Esophagus muscularis mucosa (tissue), 4 donors: ENCODE measurements around the gene GLRX5.

Experiments
- CTCF ChIP-seq, 3 experiments: fragments of 200-600 bp in 2 of 3; fragments of 450-650 bp in 1 of 3; sonication (generic) in 2 of 3; IDR thresholded peaks; one replicate each; pipeline ENCODE4 v1.5.1; 2017 to 2019; ENCODE audit warnings: antibody characterized with exemption in 3 of 3, mild to moderate bottlenecking in 2 of 3, moderate library complexity in 1 of 3
- EP300 ChIP-seq: sonication (generic); formaldehyde crosslinking; IDR thresholded peaks from one replicate; pipeline ENCODE4 v1.6.1; 2017; ENCODE audit warnings: antibody characterized with exemption
- POLR2A ChIP-seq: fragments of 450-650 bp; IDR thresholded peaks from one replicate; pipeline ENCODE4 v1.6.1; 2017; ENCODE audit warnings: antibody characterized with exemption, moderate library complexity, mild to moderate bottlenecking, low read depth
- POLR2AphosphoS5 ChIP-seq, 2 donors: sonication (generic); formaldehyde crosslinking; IDR thresholded peaks; one replicate each; pipeline ENCODE4 v1.6.1; 2017; ENCODE audit warnings: antibody characterized with exemption in 2 of 2

GRCh38 chr14:95525999-95526398 lies 8.9 kb upstream of the GLRX5 start:
- TF ChIP-seq CTCF (IDR thresholded peaks at IDR 0.05) (no peak), POLR2A (no peak), POLR2AphosphoS5 (IDR thresholded peaks at IDR 0.05) (no peak), EP300 (no peak)
